Trophoblast cell (in vitro differentiated cells and primary cell): ENCODE data around the gene ZNF888.
A peak's percentile ranks its signal among the peaks of the same experiment; 100 is the strongest.
"Not testable (repeated sequence)": the region's sequence is repeated elsewhere in the genome, so short reads cannot be mapped to it uniquely, and the experiment has no call there.

Experiments
- DNase-seq, 2 donors: peaks; one replicate each; pipeline ENCODE4 v3.0.0-alpha.2; 2016
- H2AFZ ChIP-seq: 2 replicates; pipeline ENCODE4 v1.6.1; 2013; ENCODE audit warnings: low read length, moderate library complexity, mild to moderate bottlenecking; ENCODE audit not compliant: insufficient read depth, poor library complexity
- H2AK5ac ChIP-seq: 2 replicates; pipeline ENCODE4 v1.6.1; 2013; ENCODE audit warnings: mild to moderate bottlenecking, low read length
- H2BK120ac ChIP-seq: 2 replicates; pipeline ENCODE4 v1.6.1; 2013; ENCODE audit warnings: low read length, mild to moderate bottlenecking, moderate library complexity; ENCODE audit not compliant: insufficient read depth, poor library complexity
- H2BK12ac ChIP-seq: 2 replicates; pipeline ENCODE4 v1.6.1; 2013; ENCODE audit warnings: mild to moderate bottlenecking, low read length, moderate library complexity
- H2BK5ac ChIP-seq: 2 replicates; pipeline ENCODE4 v1.6.1; 2013; ENCODE audit warnings: low read length, low read depth, moderate library complexity, mild to moderate bottlenecking; ENCODE audit not compliant: poor library complexity
- H3K14ac ChIP-seq: 2 replicates; pipeline ENCODE4 v1.6.1; 2013; ENCODE audit warnings: mild to moderate bottlenecking, low read length
- H3K18ac ChIP-seq: 2 replicates; pipeline ENCODE4 v1.6.1; 2013; ENCODE audit warnings: mild to moderate bottlenecking, low read length
- H3K23ac ChIP-seq: 2 replicates; pipeline ENCODE4 v1.6.1; 2013; ENCODE audit warnings: low read length
- H3K27ac ChIP-seq: 2 replicates; pipeline ENCODE4 v1.5.1; 2013; ENCODE audit warnings: low read depth, mild to moderate bottlenecking, inconsistent platforms, low read length, moderate library complexity
- H3K27me3 ChIP-seq: 2 replicates; pipeline ENCODE4 v1.6.1; 2013; ENCODE audit warnings: inconsistent platforms, mild to moderate bottlenecking, low read length, moderate library complexity; ENCODE audit not compliant: insufficient read depth
- H3K36me3 ChIP-seq, 2 experiments: 1 replicate in 1 of 2; 2 replicates in 1 of 2; pipeline ENCODE4 v1.6.1; 2013; ENCODE audit warnings: low read length in 2 of 2, mild to moderate bottlenecking in 2 of 2, moderate library complexity in 1 of 2; ENCODE audit not compliant: insufficient read depth in 2 of 2, control insufficient read depth in 1 of 2
- H3K4ac ChIP-seq: 2 replicates; pipeline ENCODE4 v1.6.1; 2013; ENCODE audit warnings: low read depth, mild to moderate bottlenecking, low read length, moderate library complexity
- H3K4me1 ChIP-seq, 2 experiments: 1 replicate in 1 of 2; 2 replicates in 1 of 2; pipeline ENCODE4 v1.6.1; 2013; ENCODE audit warnings: low read length in 2 of 2, mild to moderate bottlenecking in 2 of 2, moderate library complexity in 1 of 2; ENCODE audit not compliant: insufficient read depth in 2 of 2, control insufficient read depth in 1 of 2
- H3K4me2 ChIP-seq: 2 replicates; pipeline ENCODE4 v1.6.1; 2013; ENCODE audit warnings: inconsistent platforms, mild to moderate bottlenecking, low read length, moderate library complexity
- H3K4me3 ChIP-seq: 2 replicates; pipeline ENCODE4 v1.5.1; 2013; ENCODE audit warnings: mild to moderate bottlenecking, low read depth, low read length, inconsistent platforms
- H3K79me1 ChIP-seq: one replicate; pipeline ENCODE4 v1.6.1; 2013; ENCODE audit warnings: low read length
- H3K79me2 ChIP-seq: 2 replicates; pipeline ENCODE4 v1.6.1; 2013; ENCODE audit warnings: low read length, mild to moderate bottlenecking; ENCODE audit not compliant: control insufficient read depth, insufficient read depth, poor library complexity
- H3K9ac ChIP-seq: 2 replicates; pipeline ENCODE4 v1.6.1; 2013; ENCODE audit warnings: mild to moderate bottlenecking, low read length
- H3K9me3 ChIP-seq: 2 replicates; pipeline ENCODE4 v1.6.1; 2013; ENCODE audit warnings: low read depth, mild to moderate bottlenecking, control low read depth, inconsistent platforms, low read length; ENCODE audit not compliant: insufficient read depth
- H4K12ac ChIP-seq: 2 replicates; pipeline ENCODE4 v1.6.1; 2013; ENCODE audit warnings: low read depth, mild to moderate bottlenecking, low read length, moderate library complexity
- H4K8ac ChIP-seq: 2 replicates; pipeline ENCODE4 v1.6.1; 2013; ENCODE audit warnings: low read depth, mild to moderate bottlenecking, low read length, moderate library complexity
- H4K91ac ChIP-seq: one replicate; pipeline ENCODE4 v1.6.1; 2013; ENCODE audit warnings: low read depth, mild to moderate bottlenecking, low read length, moderate library complexity
- WGBS: extraction: QIAGEN DNeasy Blood & Tissue Kit; methylation state at CpG from one replicate; pipeline ENCODE4 v1.1.7; 2013; ENCODE audit warnings: missing lambda C conversion rate; ENCODE audit not compliant: insufficient read length, insufficient coverage; ENCODE audit errors: extremely low coverage; 5-methylcytosine and 5-hydroxymethylcytosine counted together

ZNF888 gene

GRCh38 chr19:52904052-52904780, 19.0 kb downstream of the ZNF888 start:
- not testable (repeated sequence) for H3K14ac ChIP-seq, H3K4me3 ChIP-seq, H4K8ac ChIP-seq, H3K18ac ChIP-seq, H3K4ac ChIP-seq, H2BK12ac ChIP-seq, H3K9me3 ChIP-seq, H3K79me1 ChIP-seq, H3K4me1 ChIP-seq, H2BK120ac ChIP-seq, H3K4me2 ChIP-seq, H3K79me2 ChIP-seq, H2BK5ac ChIP-seq, H2AFZ ChIP-seq, H3K9ac ChIP-seq, H3K23ac ChIP-seq, H3K27ac ChIP-seq, H4K12ac ChIP-seq, H4K91ac ChIP-seq, H2AK5ac ChIP-seq, H3K27me3 ChIP-seq
- WGBS: no CpG with 5 or more reads among the region's 16 CpGs
- peak; percentile 18 to 50 for DNase-seq
- peaks cover 5 to 14% of the 10 kb centered on the region in 2 experiments for H3K36me3 ChIP-seq

GRCh38 chr19:52901842-52902241, 21.4 kb downstream of the ZNF888 start:
- Histone ChIP-seq H2BK120ac (no peak overlapping the region), H3K36me3 (peaks cover 2 to 4% of the 10 kb centered on the region in 2 experiments), H3K9ac (no peak overlapping the region), H4K12ac (no peak overlapping the region), H2AFZ (no peak overlapping the region), H3K18ac (no peak overlapping the region), H3K23ac (no peak overlapping the region), H3K4ac (no peak overlapping the region), H4K8ac (no peak overlapping the region), H3K4me3 (no peak overlapping the region), H3K9me3 (no peaks in the 10 kb centered on the region), H3K27ac (no peak overlapping the region), H3K4me1 (peaks cover 7 to 8% of the 10 kb centered on the region in 2 experiments), H3K79me2 (peaks cover 5% of the 10 kb centered on the region), H3K14ac (no peak overlapping the region), H2BK12ac (no peak overlapping the region), H3K79me1 (peaks cover 13% of the 10 kb centered on the region), H4K91ac (no peak overlapping the region), H2AK5ac (no peak overlapping the region), H3K4me2 (no peak overlapping the region), H3K27me3 (no peaks in the 10 kb centered on the region), H2BK5ac (no peak overlapping the region)
- no CpG with 5 or more reads among the region's 3 CpGs for WGBS
- peak in 1 of 2 donors; percentile 21 for DNase-seq

- H3K9ac ChIP-seq, DNase-seq, H4K91ac ChIP-seq, H2AFZ ChIP-seq, H3K9me3 ChIP-seq, H3K23ac ChIP-seq, H2BK120ac ChIP-seq, H3K36me3 ChIP-seq, H3K4me2 ChIP-seq, H3K27me3 ChIP-seq, H3K4me3 ChIP-seq, H3K14ac ChIP-seq, H2AK5ac ChIP-seq, H3K4ac ChIP-seq, H3K18ac ChIP-seq: not testable (repeated sequence)
- H2BK5ac ChIP-seq: peak overlapping the region; percentile 31
- peaks cover 16% of the 10 kb centered on the region for H3K79me2 ChIP-seq
- peak overlapping the region; percentile 62 for H3K27ac ChIP-seq
- peak overlapping the region; percentile 28 for H2BK12ac ChIP-seq
- WGBS: no CpG with 5 or more reads among the region's 10 CpGs
- H3K79me1 ChIP-seq: peaks cover 19% of the 10 kb centered on the region
- H3K4me1 ChIP-seq: peaks cover 10 to 11% of the 10 kb centered on the region in 2 experiments
- peak overlapping the region; percentile 74 for H4K12ac ChIP-seq
- peak overlapping the region; percentile 29 for H4K8ac ChIP-seq
Observed at GRCh38 chr19:52898596-52898995, 24.6 kb downstream of the ZNF888 start.

GRCh38 chr19:52898101-52898500, 25.1 kb downstream of the ZNF888 start:
- peaks cover 6% of the 10 kb centered on the region in 2 experiments for H3K36me3 ChIP-seq
- H3K18ac ChIP-seq: peak overlapping the region; percentile 28
- peak overlapping the region; percentile 31 for H2BK5ac ChIP-seq
- no peak overlapping the region for H3K23ac ChIP-seq
- peaks cover 10 to 11% of the 10 kb centered on the region in 2 experiments for H3K4me1 ChIP-seq
- H3K27me3 ChIP-seq: no peaks in the 10 kb centered on the region
- peak overlapping the region; percentile 59 for H3K14ac ChIP-seq
- peak overlapping the region; percentile 64 for H2BK120ac ChIP-seq
- H2BK12ac ChIP-seq: peak overlapping the region; percentile 37
- peak overlapping the region; percentile 75 for H4K91ac ChIP-seq
- H2AFZ ChIP-seq: peak overlapping the region; percentile 61
- H3K9me3 ChIP-seq: no peaks in the 10 kb centered on the region
- no CpG with 5 or more reads among the region's 15 CpGs for WGBS
- DNase-seq: peak; percentile 7 to 43
- peak overlapping the region; percentile 61 for H3K4me2 ChIP-seq
- H3K79me2 ChIP-seq: peaks cover 20% of the 10 kb centered on the region
- H3K4me3 ChIP-seq: no peak overlapping the region
- peaks cover 19% of the 10 kb centered on the region for H3K79me1 ChIP-seq
- peak overlapping the region; percentile 88 for H2AK5ac ChIP-seq
- peak overlapping the region; percentile 68 for H4K8ac ChIP-seq
- H3K4ac ChIP-seq: peak overlapping the region; percentile 13
- peak overlapping the region; percentile 62 for H3K27ac ChIP-seq
- no peak overlapping the region for H3K9ac ChIP-seq
- H4K12ac ChIP-seq: peak overlapping the region; percentile 74
